Coronary artery (tissue), 2 donors: ENCODE data around the gene VPS35L.

Experiments used
- DNase-seq: peaks from one replicate; pipeline ENCODE4 v3.0.0-alpha.2; 2017; ENCODE audit warnings: low spot score
- H3K27ac ChIP-seq, 2 donors: fragments of 200-600 bp; sonication (generic); one replicate each; pipeline ENCODE4 v1.5.1; 2016 to 2019
- H3K4me3 ChIP-seq: fragments of 200-600 bp; sonication (generic); 2 replicates; pipeline ENCODE4 v1.5.1; 2016; ENCODE audit warnings: mild to moderate bottlenecking, moderate library complexity
- TF ChIP-seq, protein P1 (sequence below): fragments of 200-600 bp; sonication (generic); IDR thresholded peaks from one replicate; pipeline ENCODE4 v1.5.1; 2019; ENCODE audit warnings: antibody characterized with exemption

The VPS35L gene, protein sequence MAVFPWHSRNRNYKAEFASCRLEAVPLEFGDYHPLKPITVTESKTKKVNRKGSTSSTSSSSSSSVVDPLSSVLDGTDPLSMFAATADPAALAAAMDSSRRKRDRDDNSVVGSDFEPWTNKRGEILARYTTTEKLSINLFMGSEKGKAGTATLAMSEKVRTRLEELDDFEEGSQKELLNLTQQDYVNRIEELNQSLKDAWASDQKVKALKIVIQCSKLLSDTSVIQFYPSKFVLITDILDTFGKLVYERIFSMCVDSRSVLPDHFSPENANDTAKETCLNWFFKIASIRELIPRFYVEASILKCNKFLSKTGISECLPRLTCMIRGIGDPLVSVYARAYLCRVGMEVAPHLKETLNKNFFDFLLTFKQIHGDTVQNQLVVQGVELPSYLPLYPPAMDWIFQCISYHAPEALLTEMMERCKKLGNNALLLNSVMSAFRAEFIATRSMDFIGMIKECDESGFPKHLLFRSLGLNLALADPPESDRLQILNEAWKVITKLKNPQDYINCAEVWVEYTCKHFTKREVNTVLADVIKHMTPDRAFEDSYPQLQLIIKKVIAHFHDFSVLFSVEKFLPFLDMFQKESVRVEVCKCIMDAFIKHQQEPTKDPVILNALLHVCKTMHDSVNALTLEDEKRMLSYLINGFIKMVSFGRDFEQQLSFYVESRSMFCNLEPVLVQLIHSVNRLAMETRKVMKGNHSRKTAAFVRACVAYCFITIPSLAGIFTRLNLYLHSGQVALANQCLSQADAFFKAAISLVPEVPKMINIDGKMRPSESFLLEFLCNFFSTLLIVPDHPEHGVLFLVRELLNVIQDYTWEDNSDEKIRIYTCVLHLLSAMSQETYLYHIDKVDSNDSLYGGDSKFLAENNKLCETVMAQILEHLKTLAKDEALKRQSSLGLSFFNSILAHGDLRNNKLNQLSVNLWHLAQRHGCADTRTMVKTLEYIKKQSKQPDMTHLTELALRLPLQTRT

DNA sequence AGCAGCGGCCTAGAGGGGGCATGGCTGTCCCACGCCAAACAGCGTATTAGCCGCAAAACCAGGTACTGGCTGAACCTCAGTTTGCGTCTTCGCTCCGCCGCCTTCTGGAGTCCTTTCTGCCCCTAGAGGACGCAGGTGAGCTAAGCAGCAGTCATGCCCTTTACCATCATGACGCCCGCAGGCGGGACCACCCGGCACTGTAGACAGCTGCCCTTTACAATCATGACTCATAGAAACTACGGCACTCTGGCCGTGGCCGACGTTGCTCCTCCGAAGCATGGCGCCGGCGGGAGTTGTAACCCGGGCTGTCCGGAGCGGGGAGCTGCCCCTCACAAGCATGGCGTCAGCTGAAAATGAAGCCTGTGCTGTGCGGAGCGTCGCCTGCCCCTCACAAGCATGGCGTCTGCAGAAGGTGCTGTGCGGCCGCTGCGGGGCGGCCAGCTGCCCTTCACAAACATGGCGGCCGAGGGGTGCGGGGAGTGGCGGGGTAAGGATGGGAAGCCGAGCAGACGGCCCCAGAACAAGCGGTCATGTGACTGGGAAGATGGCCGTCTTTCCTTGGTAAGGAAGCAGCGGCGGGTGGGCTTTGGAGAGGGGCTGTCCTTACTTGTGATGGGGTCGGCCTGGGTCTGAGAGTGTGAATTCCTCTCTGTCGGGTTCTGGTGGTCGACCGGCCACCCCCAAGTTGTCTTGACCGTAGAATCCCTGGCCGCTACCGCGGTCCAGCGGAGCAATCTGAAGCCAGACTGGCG lies at the start of gene VPS35L:
TSS of gene VPS35L (plus strand) at position 518 of the 752 bp plus-strand sequence. CDS start at position 545, 27 bp downstream.
- peak within 1 kb of the TSS; percentile 76 for H3K4me3 ChIP-seq
- peak; percentile 99 for DNase-seq
- TF ChIP-seq, protein P1, sequence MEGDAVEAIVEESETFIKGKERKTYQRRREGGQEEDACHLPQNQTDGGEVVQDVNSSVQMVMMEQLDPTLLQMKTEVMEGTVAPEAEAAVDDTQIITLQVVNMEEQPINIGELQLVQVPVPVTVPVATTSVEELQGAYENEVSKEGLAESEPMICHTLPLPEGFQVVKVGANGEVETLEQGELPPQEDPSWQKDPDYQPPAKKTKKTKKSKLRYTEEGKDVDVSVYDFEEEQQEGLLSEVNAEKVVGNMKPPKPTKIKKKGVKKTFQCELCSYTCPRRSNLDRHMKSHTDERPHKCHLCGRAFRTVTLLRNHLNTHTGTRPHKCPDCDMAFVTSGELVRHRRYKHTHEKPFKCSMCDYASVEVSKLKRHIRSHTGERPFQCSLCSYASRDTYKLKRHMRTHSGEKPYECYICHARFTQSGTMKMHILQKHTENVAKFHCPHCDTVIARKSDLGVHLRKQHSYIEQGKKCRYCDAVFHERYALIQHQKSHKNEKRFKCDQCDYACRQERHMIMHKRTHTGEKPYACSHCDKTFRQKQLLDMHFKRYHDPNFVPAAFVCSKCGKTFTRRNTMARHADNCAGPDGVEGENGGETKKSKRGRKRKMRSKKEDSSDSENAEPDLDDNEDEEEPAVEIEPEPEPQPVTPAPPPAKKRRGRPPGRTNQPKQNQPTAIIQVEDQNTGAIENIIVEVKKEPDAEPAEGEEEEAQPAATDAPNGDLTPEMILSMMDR = peak; percentile 61
- H3K27ac ChIP-seq = peak within 1 kb of the TSS; percentile 72 to 95

- DNase-seq = no peak
- Histone ChIP-seq H3K27ac (no peak overlapping the region), H3K4me3 (no peak overlapping the region)
- TF ChIP-seq, protein P1 = no peak
Measured at GRCh38 chr16:19506965-19507364, 48.5 kb upstream of the VPS35L start.

DNA sequence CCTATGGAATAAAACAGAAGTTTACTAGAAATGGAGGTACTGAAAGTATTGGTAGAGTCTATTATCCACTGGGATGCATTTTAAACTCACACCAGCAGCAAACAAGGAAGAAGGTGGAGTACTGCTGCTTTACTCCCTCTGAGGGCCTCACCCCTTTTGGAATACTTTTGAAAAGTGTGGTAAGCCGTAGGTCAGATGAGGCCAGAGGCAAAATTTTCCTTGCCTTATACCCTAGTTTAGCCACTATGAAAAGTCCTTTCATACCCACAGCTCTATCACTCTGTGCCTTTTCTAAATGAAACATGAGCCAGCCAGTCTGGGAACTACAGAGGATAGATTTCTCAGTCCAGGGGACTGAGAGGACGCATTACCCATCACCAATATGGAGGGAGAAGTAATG lies 47.6 kb upstream of the VPS35L start:
- no peak for DNase-seq
- Histone ChIP-seq H3K27ac (no peak overlapping the region), H3K4me3 (no peak overlapping the region)
- TF ChIP-seq, protein P1 = no peak

GRCh38 chr16:19512297-19512696 lies 43.2 kb upstream of the VPS35L start:
- H3K27ac ChIP-seq = no peak overlapping the region
- no peak for DNase-seq
- no peak overlapping the region for H3K4me3 ChIP-seq
- TF ChIP-seq, protein P1 = no peak

- no peak for DNase-seq
- TF ChIP-seq, protein P1 = no peak
- no peak overlapping the region for H3K4me3 ChIP-seq
- no peak overlapping the region for H3K27ac ChIP-seq
Measured at GRCh38 chr16:19513377-19514053, 42.0 kb upstream of the VPS35L start.

- TF ChIP-seq, protein P1 = no peak
- Histone ChIP-seq H3K4me3 (no peak overlapping the region), H3K27ac (no peak overlapping the region)
- no peak for DNase-seq
Measured at GRCh38 chr16:19515757-19516156, 39.7 kb upstream of the VPS35L start.
